Ascending aorta (tissue), 2 donors: ENCODE results near the gene ACTR8. TPM values are rescaled to one million over a fixed set of nuclear protein-coding genes. Genes with fewer than 3 reads are reported as not detected.
"Not testable (repeated sequence)": the region's sequence is repeated elsewhere in the genome, so short reads cannot be mapped to it uniquely, and the experiment has no call there.

ENCODE experiments used
- DNase-seq, 2 donors: peaks; one replicate each; pipeline ENCODE4 v3.0.0-alpha.2; 2019; ENCODE audit warnings: low spot score in 2 of 2
- H3K27ac ChIP-seq, 2 donors: fragments of 200-600 bp; sonication (generic); one replicate each; pipeline ENCODE4 v1.5.1; 2016 to 2017; ENCODE audit warnings: mild to moderate bottlenecking in 1 of 2
- H3K27me3 ChIP-seq: fragments of 200-600 bp; sonication (generic); one replicate; pipeline ENCODE4 v1.5.1; 2017
- H3K36me3 ChIP-seq, 2 donors: fragments of 200-600 bp; sonication (generic); one replicate each; pipeline ENCODE4 v1.5.1; 2016
- H3K4me1 ChIP-seq, 2 donors: fragments of 200-600 bp; sonication (generic); one replicate each; pipeline ENCODE4 v1.5.1; 2016 to 2017; ENCODE audit warnings: mild to moderate bottlenecking in 1 of 2
- H3K4me3 ChIP-seq, 2 donors: fragments of 200-600 bp; sonication (generic); one replicate each; pipeline ENCODE4 v1.5.1; 2016 to 2017; ENCODE audit warnings: mild to moderate bottlenecking in 1 of 2
- H3K9me3 ChIP-seq, 2 donors: fragments of 200-600 bp; sonication (generic); one replicate each; pipeline ENCODE4 v1.5.1; 2016
- intact Hi-C: fragments of 100-400 bp; cut with DNase I; formaldehyde crosslinking; loops from one replicate; pipeline ENCODE4 v1.15.1; 2023
- total RNA-seq: library from RNA; depleted of rRNA; stranded (reverse); fragments of >200 nt; gene quantifications from one replicate; pipeline ENCODE4 v1.1.0, GENCODE V29; 2016
- TF ChIP-seq, protein P1 (sequence below), 3 experiments: fragments of 200-600 bp in 2 of 3; fragments of 450-650 bp in 1 of 3; sonication (generic) in 2 of 3; IDR thresholded peaks; one replicate each; pipeline ENCODE4 v1.5.1; 2016 to 2019; ENCODE audit warnings: antibody characterized with exemption in 3 of 3, mild to moderate bottlenecking in 1 of 3, moderate library complexity in 1 of 3

ACTR8 gene, protein sequence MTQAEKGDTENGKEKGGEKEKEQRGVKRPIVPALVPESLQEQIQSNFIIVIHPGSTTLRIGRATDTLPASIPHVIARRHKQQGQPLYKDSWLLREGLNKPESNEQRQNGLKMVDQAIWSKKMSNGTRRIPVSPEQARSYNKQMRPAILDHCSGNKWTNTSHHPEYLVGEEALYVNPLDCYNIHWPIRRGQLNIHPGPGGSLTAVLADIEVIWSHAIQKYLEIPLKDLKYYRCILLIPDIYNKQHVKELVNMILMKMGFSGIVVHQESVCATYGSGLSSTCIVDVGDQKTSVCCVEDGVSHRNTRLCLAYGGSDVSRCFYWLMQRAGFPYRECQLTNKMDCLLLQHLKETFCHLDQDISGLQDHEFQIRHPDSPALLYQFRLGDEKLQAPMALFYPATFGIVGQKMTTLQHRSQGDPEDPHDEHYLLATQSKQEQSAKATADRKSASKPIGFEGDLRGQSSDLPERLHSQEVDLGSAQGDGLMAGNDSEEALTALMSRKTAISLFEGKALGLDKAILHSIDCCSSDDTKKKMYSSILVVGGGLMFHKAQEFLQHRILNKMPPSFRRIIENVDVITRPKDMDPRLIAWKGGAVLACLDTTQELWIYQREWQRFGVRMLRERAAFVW
- 16.6 TPM for total RNA-seq

DNA sequence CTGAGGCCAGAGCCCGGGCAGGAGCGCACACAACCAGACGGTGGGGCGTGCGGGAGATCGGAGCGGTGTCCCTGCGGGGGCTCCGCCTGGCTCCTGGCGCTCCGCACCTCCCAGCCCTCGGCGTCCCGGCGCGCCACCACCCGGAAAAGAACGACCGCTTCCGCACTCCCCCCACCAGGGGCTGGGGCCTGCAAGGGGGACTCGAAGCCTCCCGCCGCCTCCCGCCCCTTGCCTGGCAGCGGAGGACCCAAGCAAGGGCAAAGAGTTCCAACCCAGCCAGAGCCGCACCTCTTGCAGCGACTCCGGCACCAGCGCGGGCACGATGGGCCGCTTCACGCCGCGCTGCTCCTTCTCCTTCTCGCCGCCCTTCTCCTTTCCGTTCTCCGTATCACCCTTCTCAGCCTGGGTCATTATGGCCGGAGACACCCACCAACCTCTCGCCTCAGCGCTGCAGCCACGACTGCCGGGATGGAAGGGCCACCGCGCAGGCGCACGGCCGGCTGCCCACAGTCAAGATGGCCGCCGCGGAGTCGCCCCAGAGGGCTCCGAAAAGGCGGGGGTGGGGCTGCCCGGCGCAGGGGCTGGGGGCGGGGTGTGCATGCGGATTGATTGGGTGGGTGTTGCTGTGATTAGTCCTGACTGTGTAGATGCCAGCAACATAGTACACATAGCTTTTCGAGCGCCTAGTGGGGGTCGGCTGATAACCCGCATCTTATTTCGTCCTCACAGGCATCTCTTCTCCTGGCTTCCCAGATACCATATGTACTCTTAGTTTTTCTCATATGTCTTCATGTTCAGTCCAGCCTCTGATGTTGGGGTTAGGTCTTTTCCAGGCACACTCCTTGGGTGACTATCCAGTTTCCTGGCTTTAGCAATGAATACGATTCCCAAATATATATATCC lies at the start of gene ACTR8:
ACTR8 (minus strand) TSS at position 462 of the 903 bp plus-strand sequence; CDS start at position 411, 51 bp downstream.
- TF ChIP-seq, protein P1, sequence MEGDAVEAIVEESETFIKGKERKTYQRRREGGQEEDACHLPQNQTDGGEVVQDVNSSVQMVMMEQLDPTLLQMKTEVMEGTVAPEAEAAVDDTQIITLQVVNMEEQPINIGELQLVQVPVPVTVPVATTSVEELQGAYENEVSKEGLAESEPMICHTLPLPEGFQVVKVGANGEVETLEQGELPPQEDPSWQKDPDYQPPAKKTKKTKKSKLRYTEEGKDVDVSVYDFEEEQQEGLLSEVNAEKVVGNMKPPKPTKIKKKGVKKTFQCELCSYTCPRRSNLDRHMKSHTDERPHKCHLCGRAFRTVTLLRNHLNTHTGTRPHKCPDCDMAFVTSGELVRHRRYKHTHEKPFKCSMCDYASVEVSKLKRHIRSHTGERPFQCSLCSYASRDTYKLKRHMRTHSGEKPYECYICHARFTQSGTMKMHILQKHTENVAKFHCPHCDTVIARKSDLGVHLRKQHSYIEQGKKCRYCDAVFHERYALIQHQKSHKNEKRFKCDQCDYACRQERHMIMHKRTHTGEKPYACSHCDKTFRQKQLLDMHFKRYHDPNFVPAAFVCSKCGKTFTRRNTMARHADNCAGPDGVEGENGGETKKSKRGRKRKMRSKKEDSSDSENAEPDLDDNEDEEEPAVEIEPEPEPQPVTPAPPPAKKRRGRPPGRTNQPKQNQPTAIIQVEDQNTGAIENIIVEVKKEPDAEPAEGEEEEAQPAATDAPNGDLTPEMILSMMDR (IDR thresholded peaks at IDR 0.05), result peak; percentile 13 to 36 (median 21)
- Histone ChIP-seq H3K36me3 (peaks cover 34 to 51% of the 10 kb centered on the region in 2 donors), H3K27me3 (no peaks in the 10 kb centered on the region), H3K9me3 (no peaks in the 10 kb centered on the region), H3K27ac (peak within 1 kb of the TSS; percentile 76 to 85), H3K4me1 (peaks cover 6 to 8% of the 10 kb centered on the region in 2 donors), H3K4me3 (peak within 1 kb of the TSS; percentile 73 to 90)
- intact Hi-C loops, result loop anchor here (1.0 to 10.0 kb wide), 2 partner anchors 9 to 1177 kb away; partner anchors contain the start of genes GLT8D1, SELENOK and SPCS1
- peak; percentile 42 to 90 for DNase-seq

DNA sequence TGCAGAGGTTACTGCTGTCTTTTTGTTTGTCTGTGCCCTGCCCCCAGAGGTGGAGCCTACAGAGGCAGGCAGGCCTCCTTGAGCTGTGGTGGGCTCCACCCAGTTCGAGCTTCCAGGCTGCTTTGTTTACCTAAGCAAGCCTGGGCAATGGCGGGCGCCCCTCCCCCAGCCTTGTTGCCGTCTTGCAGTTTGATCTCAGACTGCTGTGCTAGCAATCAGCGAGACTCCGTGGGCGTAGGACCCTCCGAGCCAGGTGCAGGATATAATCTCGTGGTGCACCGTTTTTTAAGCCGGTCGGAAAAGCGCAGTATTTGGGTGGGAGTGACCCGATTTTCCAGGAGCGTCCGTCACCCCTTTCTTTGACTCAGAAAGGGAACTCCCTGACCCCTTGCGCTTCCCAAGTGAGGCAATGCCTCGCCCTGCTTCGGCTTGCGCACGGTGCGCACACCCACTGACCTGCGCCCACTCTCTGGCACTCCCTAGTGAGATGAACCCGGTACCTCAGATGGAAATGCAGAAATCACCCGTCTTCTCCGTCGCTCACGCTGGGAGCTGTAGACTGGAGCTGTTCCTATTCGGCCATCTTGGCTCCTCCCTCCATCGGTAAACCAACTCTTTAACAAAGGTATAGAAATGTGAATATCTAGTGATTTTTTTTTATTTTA lies 45.4 kb upstream of the ACTR8 start:
- DNase-seq, H3K36me3 ChIP-seq, H3K27me3 ChIP-seq, H3K4me3 ChIP-seq, intact Hi-C loops, H3K27ac ChIP-seq, H3K9me3 ChIP-seq, H3K4me1 ChIP-seq: not testable (repeated sequence)

DNA sequence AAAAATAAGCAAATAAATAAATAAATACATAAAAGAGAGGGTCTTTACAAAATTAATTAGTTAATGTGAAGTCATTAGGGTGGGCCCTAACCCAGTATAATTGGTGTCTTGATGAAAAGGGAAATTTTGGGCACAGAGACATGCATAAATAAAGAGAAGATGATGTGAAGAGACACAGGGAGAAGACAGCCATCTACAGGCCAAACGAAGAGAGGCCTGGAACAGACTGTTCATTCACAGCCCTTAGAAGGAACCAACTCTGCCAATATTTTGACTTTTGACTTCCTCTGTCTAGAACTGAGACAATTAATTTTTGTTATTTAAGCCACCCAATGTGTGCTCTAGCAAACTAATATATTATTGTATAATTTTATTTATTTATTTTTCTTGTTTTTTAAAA lies 39.3 kb upstream of the ACTR8 start:
- intact Hi-C loops, result no loop called here
- Histone ChIP-seq H3K27me3 (no peaks in the 10 kb centered on the region), H3K4me3 (no peak overlapping the region), H3K27ac (no peak overlapping the region), H3K4me1 (no peaks in the 10 kb centered on the region), H3K36me3 (no peaks in the 10 kb centered on the region), H3K9me3 (no peaks in the 10 kb centered on the region)
- TF ChIP-seq, protein P1 (IDR thresholded peaks at IDR 0.05), result no peak
- no peak for DNase-seq

DNA sequence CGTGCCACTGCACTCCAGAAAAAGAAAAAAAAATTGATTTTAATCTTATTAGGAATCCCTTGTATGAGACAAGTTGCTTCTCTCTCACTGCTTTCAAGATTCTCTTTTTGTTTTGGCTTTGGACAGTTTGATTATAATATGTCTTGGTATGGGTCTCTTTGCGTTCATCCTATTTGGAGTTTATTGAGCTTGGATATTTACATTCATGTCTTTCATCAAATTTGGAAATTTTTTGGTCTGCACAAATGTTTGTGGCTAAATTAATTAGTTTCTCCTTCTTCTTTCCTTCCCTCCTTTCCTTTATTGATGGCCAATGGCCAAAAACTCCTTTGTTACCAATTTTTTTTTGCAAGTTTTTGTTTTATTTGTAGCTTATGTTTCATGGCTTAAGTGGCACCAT lies 37.8 kb upstream of the ACTR8 start:
- Histone ChIP-seq H3K27ac (no peak overlapping the region), H3K4me3 (no peak overlapping the region)
- intact Hi-C loops, result no loop called here

DNA sequence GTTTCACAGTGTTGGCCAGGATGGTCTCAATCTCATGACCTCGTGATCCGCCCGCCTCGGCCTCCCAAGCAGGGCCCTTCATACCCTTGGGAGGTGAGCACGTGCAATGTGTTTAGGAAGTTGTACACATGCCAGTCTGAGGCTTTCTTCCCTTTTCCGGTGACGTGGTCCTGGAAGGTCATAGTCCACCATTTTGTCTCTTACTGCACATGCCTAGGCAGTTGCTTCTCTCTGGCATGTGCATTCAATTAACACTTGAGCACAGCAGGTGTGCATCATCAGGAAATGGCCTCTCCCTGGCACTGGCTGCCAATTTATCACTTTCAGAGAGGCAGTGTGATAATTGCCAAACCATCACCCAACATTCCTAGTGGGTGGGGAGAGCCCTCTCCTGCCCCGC lies 31.4 kb upstream of the ACTR8 start:
- TF ChIP-seq, protein P1 (IDR thresholded peaks at IDR 0.05), result no peak
- DNase-seq, result no peak
- no peaks in the 10 kb centered on the region for H3K36me3 ChIP-seq
- H3K27ac ChIP-seq, result no peak overlapping the region
- H3K27me3 ChIP-seq, result no peaks in the 10 kb centered on the region
- H3K9me3 ChIP-seq, result no peaks in the 10 kb centered on the region
- intact Hi-C loops, result no loop called here
- no peaks in the 10 kb centered on the region for H3K4me1 ChIP-seq
- no peak overlapping the region for H3K4me3 ChIP-seq

More for the DNA sequence above, 37.8 kb upstream of the ACTR8 start:
- Histone ChIP-seq H3K9me3 (no peaks in the 10 kb centered on the region), H3K36me3 (no peaks in the 10 kb centered on the region), H3K4me1 (no peaks in the 10 kb centered on the region), H3K27me3 (no peaks in the 10 kb centered on the region)
- TF ChIP-seq, protein P1 (IDR thresholded peaks at IDR 0.05), result no peak
- DNase-seq, result no peak
